ENCODE data around the gene DNAJC13. TPM values are rescaled to one million over a fixed set of nuclear protein-coding genes. Genes with fewer than 3 reads are reported as not detected.

DNAJC13 gene
- total RNA-seq, 2 donors from 2014 or later, result 39.4 to 40.5 TPM

DNA sequence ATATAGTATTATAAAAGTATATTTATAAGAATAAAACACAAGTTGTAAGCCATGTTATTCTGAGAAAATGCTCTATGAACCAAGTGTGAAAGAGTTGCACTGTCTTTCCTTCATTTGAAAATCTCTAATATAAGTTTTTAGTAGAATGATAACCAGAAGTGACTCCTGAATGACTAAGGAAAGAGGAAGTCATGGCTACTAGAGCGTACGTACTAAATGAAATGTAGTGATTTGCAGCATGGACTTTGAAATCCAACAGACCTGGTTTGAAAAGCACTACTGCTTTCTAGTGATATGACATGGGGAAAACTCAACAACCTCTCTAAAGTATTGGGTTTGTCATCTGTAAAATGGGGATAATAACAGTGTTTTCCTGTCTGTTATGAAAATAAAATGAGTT lies 10.3 kb upstream of the DNAJC13 start:
- Histone ChIP-seq H3K27me3 (ENCODE audit: control insufficient read depth, insufficient read depth, low read length, poor library complexity, severe bottlenecking) (no peaks in the 10 kb centered on the region), H3K9ac (ENCODE audit: extremely low read depth, low read length, poor library complexity, severe bottlenecking) (no peak overlapping the region), H3K9me3 (ENCODE audit: control insufficient read depth, low read length) (no peaks in the 10 kb centered on the region), H3K4me3 (ENCODE audit: low read length) (no peak overlapping the region), H3K36me3 (ENCODE audit: control insufficient read depth, insufficient read depth, low read length) (no peaks in the 10 kb centered on the region), H3K4me1 (ENCODE audit: control insufficient read depth, insufficient read depth, low read length) (peaks cover under 1% of the 10 kb centered on the region), H3K27ac (ENCODE audit: low read depth, low read length) (no peak overlapping the region)
- 89% methylated on average over 2 of the region's 2 CpGs for WGBS, 2 experiments (ENCODE audit: insufficient coverage in 1 of 2, insufficient read length in 1 of 2)
- Mint-ChIP-seq H3K4me3 (no peak overlapping the region), H3K4me1 (peaks cover 3% of the 10 kb centered on the region), H3K9me3 (no peaks in the 10 kb centered on the region), H3K27ac (no peak overlapping the region), H3K36me3 (ENCODE audit: low read depth) (no peaks in the 10 kb centered on the region), H3K27me3 (ENCODE audit: insufficient read depth) (no peaks in the 10 kb centered on the region)
- DNase-seq, result no peak
- TF ChIP-seq, protein P1, sequence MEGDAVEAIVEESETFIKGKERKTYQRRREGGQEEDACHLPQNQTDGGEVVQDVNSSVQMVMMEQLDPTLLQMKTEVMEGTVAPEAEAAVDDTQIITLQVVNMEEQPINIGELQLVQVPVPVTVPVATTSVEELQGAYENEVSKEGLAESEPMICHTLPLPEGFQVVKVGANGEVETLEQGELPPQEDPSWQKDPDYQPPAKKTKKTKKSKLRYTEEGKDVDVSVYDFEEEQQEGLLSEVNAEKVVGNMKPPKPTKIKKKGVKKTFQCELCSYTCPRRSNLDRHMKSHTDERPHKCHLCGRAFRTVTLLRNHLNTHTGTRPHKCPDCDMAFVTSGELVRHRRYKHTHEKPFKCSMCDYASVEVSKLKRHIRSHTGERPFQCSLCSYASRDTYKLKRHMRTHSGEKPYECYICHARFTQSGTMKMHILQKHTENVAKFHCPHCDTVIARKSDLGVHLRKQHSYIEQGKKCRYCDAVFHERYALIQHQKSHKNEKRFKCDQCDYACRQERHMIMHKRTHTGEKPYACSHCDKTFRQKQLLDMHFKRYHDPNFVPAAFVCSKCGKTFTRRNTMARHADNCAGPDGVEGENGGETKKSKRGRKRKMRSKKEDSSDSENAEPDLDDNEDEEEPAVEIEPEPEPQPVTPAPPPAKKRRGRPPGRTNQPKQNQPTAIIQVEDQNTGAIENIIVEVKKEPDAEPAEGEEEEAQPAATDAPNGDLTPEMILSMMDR (conservative IDR thresholded peaks at IDR 0.05), result no peak

DNA sequence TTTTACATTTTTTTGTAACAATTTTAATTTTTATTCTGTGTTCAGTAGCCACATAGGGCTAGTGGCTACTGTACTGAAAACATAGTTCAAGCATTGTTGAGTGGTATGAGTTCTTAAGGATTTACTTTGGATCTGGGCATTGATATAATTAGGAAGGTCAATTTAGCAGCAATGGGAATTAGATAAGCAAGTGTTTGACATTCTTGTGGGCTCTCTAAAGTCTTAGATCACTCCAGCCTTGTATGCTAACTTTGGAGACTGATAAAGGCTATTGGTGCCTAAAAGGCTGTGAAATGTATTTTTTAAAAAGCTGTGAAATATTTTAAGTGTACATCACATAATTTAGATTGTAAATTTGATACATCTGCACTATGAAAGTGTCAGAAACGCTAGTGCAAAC lies 2.5 kb upstream of the DNAJC13 start:
- no peaks in the 10 kb centered on the region for H3K36me3 Mint-ChIP-seq (ENCODE audit: low read depth)
- no peaks in the 10 kb centered on the region for H3K9me3 Mint-ChIP-seq
- no peaks in the 10 kb centered on the region for H3K27me3 Mint-ChIP-seq (ENCODE audit: insufficient read depth)
- no peaks in the 10 kb centered on the region for H3K36me3 ChIP-seq (ENCODE audit: control insufficient read depth, insufficient read depth, low read length)
- 70% methylated on average over 1 of the region's 1 CpG; no CpG with 5 or more reads in 1 of the 2 experiments for WGBS, 2 experiments (ENCODE audit: insufficient coverage in 1 of 2, insufficient read length in 1 of 2)
- no peaks in the 10 kb centered on the region for H3K27me3 ChIP-seq (ENCODE audit: control insufficient read depth, insufficient read depth, low read length, poor library complexity, severe bottlenecking)
- H3K9ac ChIP-seq (ENCODE audit: extremely low read depth, low read length, poor library complexity, severe bottlenecking), result peak overlapping the region; percentile 1
- H3K4me3 ChIP-seq (ENCODE audit: low read length), result peak overlapping the region; percentile 100
- no peak overlapping the region for H3K4me3 Mint-ChIP-seq
- no peak overlapping the region for H3K27ac ChIP-seq (ENCODE audit: low read depth, low read length)
- no peaks in the 10 kb centered on the region for H3K9me3 ChIP-seq (ENCODE audit: control insufficient read depth, low read length)
- H3K4me1 Mint-ChIP-seq, result peaks cover 39% of the 10 kb centered on the region
- TF ChIP-seq, protein P1 (conservative IDR thresholded peaks at IDR 0.05), result no peak
- no peak overlapping the region for H3K27ac Mint-ChIP-seq
- no peak for DNase-seq
- H3K4me1 ChIP-seq (ENCODE audit: control insufficient read depth, insufficient read depth, low read length), result peaks cover 7% of the 10 kb centered on the region

DNA sequence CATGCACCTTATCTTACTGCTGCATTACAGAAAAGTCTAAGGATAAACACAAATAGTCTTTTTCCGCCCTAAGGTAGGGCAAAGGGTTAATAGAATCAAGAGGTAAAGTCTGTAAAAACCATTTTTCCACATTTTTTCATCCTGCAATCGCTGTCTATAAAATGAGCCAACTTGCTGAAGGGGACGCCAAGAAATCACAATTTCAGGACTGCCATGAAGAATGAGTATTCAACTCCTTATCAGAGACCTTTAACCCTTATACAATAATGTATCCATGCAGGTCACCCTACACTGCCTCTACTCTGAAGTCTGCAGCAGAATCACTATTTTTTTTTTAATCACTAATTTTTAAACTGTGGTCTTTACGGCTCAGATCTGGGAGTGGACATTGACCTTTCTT lies 1.1 kb upstream of the DNAJC13 start:
- Mint-ChIP-seq H3K36me3 (ENCODE audit: low read depth) (peaks cover 8% of the 10 kb centered on the region), H3K9me3 (no peaks in the 10 kb centered on the region), H3K27ac (peak overlapping the region; percentile 45), H3K27me3 (ENCODE audit: insufficient read depth) (no peaks in the 10 kb centered on the region), H3K4me3 (peak overlapping the region; percentile 93), H3K4me1 (peaks cover 48% of the 10 kb centered on the region)
- H3K4me3 ChIP-seq (ENCODE audit: low read length), result peak overlapping the region; percentile 100
- no peak for DNase-seq
- 72 to 91% methylated on average over 3 to 4 of the region's 4 CpGs for WGBS, 2 experiments (ENCODE audit: insufficient coverage in 1 of 2, insufficient read length in 1 of 2)
- H3K4me1 ChIP-seq (ENCODE audit: control insufficient read depth, insufficient read depth, low read length), result peaks cover 7% of the 10 kb centered on the region
- H3K36me3 ChIP-seq (ENCODE audit: control insufficient read depth, insufficient read depth, low read length), result peaks cover 7% of the 10 kb centered on the region
- TF ChIP-seq, protein P1 (conservative IDR thresholded peaks at IDR 0.05), result no peak
- no peaks in the 10 kb centered on the region for H3K9me3 ChIP-seq (ENCODE audit: control insufficient read depth, low read length)
- peak overlapping the region; percentile 1 for H3K9ac ChIP-seq (ENCODE audit: extremely low read depth, low read length, poor library complexity, severe bottlenecking)
- H3K27me3 ChIP-seq (ENCODE audit: control insufficient read depth, insufficient read depth, low read length, poor library complexity, severe bottlenecking), result no peaks in the 10 kb centered on the region
- no peak overlapping the region for H3K27ac ChIP-seq (ENCODE audit: low read depth, low read length)

Measured in endodermal cell (in vitro differentiated cells).